Esophagus squamous epithelium (tissue), 4 donors: Measurements from ENCODE around the gene KRT31.

Experiments
- CTCF ChIP-seq, 6 experiments: fragments of 450-650 bp in 4 of 6; fragments of 200-600 bp in 2 of 6; sonication (generic) in 2 of 6; IDR thresholded peaks; one replicate each; pipeline ENCODE4 v1.5.1; 2016 to 2019; ENCODE audit warnings: antibody characterized with exemption in 6 of 6, mild to moderate bottlenecking in 4 of 6, moderate library complexity in 4 of 6
- POLR2A ChIP-seq, 4 donors: fragments of 450-650 bp; IDR thresholded peaks; one replicate each; pipeline ENCODE4 v1.6.1; 2017; ENCODE audit warnings: antibody characterized with exemption in 4 of 4, mild to moderate bottlenecking in 4 of 4, moderate library complexity in 3 of 4

GRCh38 chr17:41363881-41364280, 33.5 kb downstream of the KRT31 start:
- TF ChIP-seq CTCF (IDR thresholded peaks at IDR 0.05) (no peak), POLR2A (IDR thresholded peaks at IDR 0.05) (no peak)
